ENCODE results near the gene PLXNA2. TPM values are rescaled to one million over a fixed set of nuclear protein-coding genes. Genes with fewer than 3 reads are reported as not detected.

Gene PLXNA2
- total and polyA plus RNA-seq, 2 of the 4 experiments (the other 2 are of a cell fraction), result 0.72 to 1.1 TPM

GRCh38 chr1:208289716-208290115 lies 45.5 kb upstream of the PLXNA2 start:
- Histone ChIP-seq H2BK5ac (ENCODE audit: low read depth, low read length, poor library complexity, severe bottlenecking) (no peak overlapping the region), H3K23ac (ENCODE audit: low read depth, low read length) (no peak overlapping the region), H2BK120ac (ENCODE audit: low read depth, low read length) (no peak overlapping the region), H3K9me3 (ENCODE audit: control insufficient read depth, insufficient read depth, low read length) (no peaks in the 10 kb centered on the region), H3K4me2 (ENCODE audit: low read depth, low read length) (no peak overlapping the region), H2AK9ac (replicated peaks; ENCODE audit: low read depth, low read length, poor library complexity) (no peak overlapping the region), H3K56ac (ENCODE audit: extremely low read depth, insufficient read depth, low read length) (no peak overlapping the region), H4K91ac (ENCODE audit: insufficient read depth, low read depth, low read length) (no peak overlapping the region), H4K8ac (ENCODE audit: low read depth in 2 of 2, low read length in 2 of 2) (no peak overlapping the region), H3K9ac (ENCODE audit: low read depth, low read length) (no peak overlapping the region), H3K14ac (replicated peaks; ENCODE audit: low read depth, low read length) (no peak overlapping the region), H3K9me1 (ENCODE audit: insufficient read depth, low read length) (no peaks in the 10 kb centered on the region), H4K5ac (ENCODE audit: low read depth, low read length) (no peak overlapping the region), H3K4me1 (ENCODE audit: control insufficient read depth, insufficient read depth, low read length) (no peaks in the 10 kb centered on the region), H4K20me1 (ENCODE audit: insufficient read depth, low read length) (no peaks in the 10 kb centered on the region), H2AK5ac (ENCODE audit: low read depth, low read length) (no peak overlapping the region), H2BK15ac (ENCODE audit: low read depth, low read length) (no peak overlapping the region), H3K4ac (ENCODE audit: low read depth, low read length) (no peak overlapping the region), H3K79me1 (ENCODE audit: low read depth in 1 of 2, low read length in 2 of 2) (no peaks in the 10 kb centered on the region), H2AFZ (replicated peaks; ENCODE audit: low read length, poor library complexity) (no peak overlapping the region), H3K27me3 (ENCODE audit: control insufficient read depth, insufficient read depth, low read length) (no peaks in the 10 kb centered on the region), H3K27ac (ENCODE audit: insufficient read depth, low read length) (no peak overlapping the region), H3K18ac (ENCODE audit: low read depth, low read length) (no peak overlapping the region), H2BK20ac (ENCODE audit: low read depth, low read length) (no peak overlapping the region), H3K4me3 (ENCODE audit: insufficient read depth, low read depth, low read length) (no peak overlapping the region), H3K36me3 (ENCODE audit: control insufficient read depth, insufficient read depth, low read length) (no peaks in the 10 kb centered on the region)
- ATAC-seq (ENCODE audit: low read depth), result no peak
- ChIA-PET POLR2A (ENCODE audit: unreplicated experiment) (no interaction called here), CTCF (no interaction called here)
- in situ Hi-C loops (cut with MboI; ENCODE audit: low sequenced_read_pairs) (no loop called here), intact Hi-C loops (cut with micrococcal nuclease) (no loop called here), dilution Hi-C loops (cut with HindIII; ENCODE audit: low sequenced_read_pairs, unreplicated experiment) (no loop called here)
- BruUV-seq (replicated peaks), result no TSS peak
- DNase-seq, result no peak
- WGBS, 2 experiments (ENCODE audit: extremely low coverage in 2 of 2, insufficient read length in 1 of 2), result 20% methylated on average over 1 of the region's 2 CpGs; no CpG with 5 or more reads in 1 of the 2 experiments
- no peak for TF ChIP-seq BHLHE40 (IDR thresholded peaks at IDR 0.05; ENCODE audit: low read depth, low read length)
- no peak for TF ChIP-seq MAFK (IDR thresholded peaks at IDR 0.05; ENCODE audit: low read depth, low read length)
- no peak for TF ChIP-seq CTCF (conservative IDR thresholded peaks at IDR 0.05; ENCODE audit: low read depth, low read length)
- TF ChIP-seq USF2 (IDR thresholded peaks at IDR 0.05; ENCODE audit: low read depth, low read length), result no peak
- TF ChIP-seq RAD21 (IDR thresholded peaks at IDR 0.05; ENCODE audit: low read length), result no peak
- TF ChIP-seq RFX5 (IDR thresholded peaks at IDR 0.05; ENCODE audit: low read depth, low read length), result no peak
- no peak for TF ChIP-seq RCOR1 (IDR thresholded peaks at IDR 0.05; ENCODE audit: insufficient replicate concordance, low read length)
